H4 (cell line): ENCODE results near the gene ABCF2. TPM values are rescaled to one million over a fixed set of nuclear protein-coding genes. Genes with fewer than 3 reads are reported as not detected.

Source experiments
- DNase-seq: peaks from one replicate; pipeline ENCODE4 v3.0.0-alpha.2; 2015; ENCODE audit warnings: low spot score
- total RNA-seq: library from RNA; depleted of rRNA; stranded (reverse); fragments of >200 nt; shearing (Covaris generic); gene quantifications from 2 replicates; pipeline ENCODE4 v1.2.3, GENCODE V29; 2014; rRNA removed

The ABCF2 gene
- 88.1 and 92.4 TPM in 2 replicates for total RNA-seq

DNA sequence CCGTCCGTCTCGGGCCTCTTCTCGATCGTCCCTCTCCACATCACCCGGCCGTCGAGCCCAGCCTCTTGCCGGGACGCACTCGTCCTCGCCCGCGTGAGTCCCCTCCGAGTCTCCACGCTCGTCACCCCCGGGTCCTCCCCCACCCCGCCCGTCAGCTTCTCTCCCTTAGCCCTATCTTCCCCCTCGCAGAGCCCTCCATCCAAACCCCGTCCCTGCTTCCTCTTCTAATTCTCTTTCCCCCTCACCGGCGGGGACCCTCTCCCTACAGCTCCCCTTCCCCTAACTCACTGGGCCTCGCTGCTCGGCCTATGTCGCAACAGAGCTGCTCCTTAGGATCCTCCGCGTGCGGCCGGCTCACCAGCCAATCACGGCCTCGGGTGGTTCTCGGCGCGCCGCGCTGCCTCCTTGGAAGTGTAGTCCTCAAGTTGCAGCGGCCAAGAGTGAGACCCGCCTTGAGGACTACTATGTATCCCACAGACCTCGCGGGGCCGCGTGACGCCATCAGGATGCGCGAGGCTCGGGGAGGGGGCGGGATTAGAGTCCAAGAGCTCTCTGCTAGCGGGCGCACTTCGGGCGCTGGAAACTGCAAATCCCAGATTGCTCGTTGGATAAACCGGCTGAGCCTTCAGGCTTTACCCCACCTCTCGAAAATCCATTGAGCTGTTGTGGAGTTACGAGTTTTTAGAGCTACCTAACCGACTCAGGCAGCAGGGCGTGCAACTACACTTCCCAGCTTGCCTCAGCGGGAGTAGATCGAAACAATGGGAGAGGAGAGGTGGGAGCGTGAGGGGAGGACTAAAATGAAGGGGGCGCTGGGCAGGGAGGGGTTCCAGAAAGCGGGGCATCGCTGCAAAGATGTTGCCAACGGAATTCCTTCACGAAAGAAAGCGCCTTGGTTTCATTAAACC, at the start of gene ABCF2:
Gene ABCF2 (minus strand): TSS at position 331 of the 908 bp plus-strand sequence. CDS start 747 bp downstream, outside the sequence.
- peak; percentile 99 for DNase-seq

- no peak for DNase-seq
These were observed 49.0 kb upstream of the ABCF2 start for GRCh38 chr7:151275813-151276577.

- DNase-seq: no peak
These were observed 48.2 kb upstream of the ABCF2 start for GRCh38 chr7:151274936-151275812.

DNA sequence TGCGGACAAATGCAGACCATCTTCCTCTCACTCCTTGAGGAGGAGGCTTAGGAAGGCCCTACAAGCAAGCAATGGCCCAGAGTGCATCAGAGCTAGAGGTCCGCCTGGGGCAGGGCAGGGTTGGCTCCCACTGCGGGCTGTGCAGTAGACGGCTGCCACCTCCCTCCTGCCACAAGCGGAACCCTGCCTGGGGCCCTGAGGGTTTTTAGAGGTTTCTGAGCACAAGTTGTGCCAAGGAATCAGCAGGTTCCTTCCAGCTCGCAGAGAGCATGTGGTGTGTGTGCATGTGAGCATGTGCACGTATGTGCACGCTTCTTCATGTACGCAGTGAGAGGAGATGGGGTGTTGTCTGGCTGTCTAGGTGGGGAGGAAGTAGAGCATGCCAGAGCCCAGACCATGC, 47.4 kb upstream of the ABCF2 start:
- DNase-seq: no peak

GRCh38 chr7:151273651-151274390, 46.8 kb upstream of the ABCF2 start:
- no peak for DNase-seq

- no peak for DNase-seq
These were observed 45.9 kb upstream of the ABCF2 start for GRCh38 chr7:151272877-151273276.

- DNase-seq: no peak
These were observed 45.4 kb upstream of the ABCF2 start for GRCh38 chr7:151272405-151272804.

DNA sequence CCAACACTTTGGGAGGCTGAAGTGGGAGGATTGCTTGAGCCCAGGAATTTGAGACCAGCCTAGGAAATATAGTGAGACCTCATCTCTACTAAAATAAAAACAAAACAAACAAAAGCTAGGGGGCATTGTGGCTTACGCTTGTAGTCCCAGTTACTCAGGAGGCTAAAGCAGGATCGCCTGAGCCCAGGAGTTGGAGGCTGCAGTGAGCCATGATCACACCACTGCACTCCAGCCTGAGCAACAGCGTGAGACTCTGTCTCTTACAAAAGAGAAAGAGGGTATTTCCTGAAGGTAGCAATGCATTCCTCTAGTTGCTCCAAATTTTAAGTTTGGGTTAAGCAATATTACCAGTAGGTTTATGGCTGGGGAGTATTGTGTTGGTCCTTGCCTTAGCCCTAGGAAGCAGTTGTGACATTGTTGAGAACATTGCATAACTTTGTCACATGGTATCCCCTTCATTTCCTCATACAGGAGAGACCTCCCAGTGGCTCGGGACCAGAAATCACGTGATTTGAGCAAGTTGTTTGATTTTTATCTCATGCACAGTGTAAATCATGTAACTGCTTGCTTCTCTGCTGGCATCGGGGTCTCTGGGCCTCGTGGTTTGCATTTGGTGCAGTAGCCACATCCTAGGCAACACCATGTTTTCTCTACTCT, 44.8 kb upstream of the ABCF2 start:
- peak; percentile 79 for DNase-seq

- no peak for DNase-seq
These were observed 42.5 kb upstream of the ABCF2 start for GRCh38 chr7:151269511-151269910.

- no peak for DNase-seq
These were observed 38.4 kb upstream of the ABCF2 start for GRCh38 chr7:151265351-151265931.

- no peak for DNase-seq
These were observed 37.6 kb upstream of the ABCF2 start for GRCh38 chr7:151264615-151265014.

- DNase-seq: no peak
These were observed 34.5 kb upstream of the ABCF2 start for GRCh38 chr7:151261529-151261928.

- DNase-seq: no peak
These were observed 33.9 kb upstream of the ABCF2 start for GRCh38 chr7:151260883-151261282.

DNA sequence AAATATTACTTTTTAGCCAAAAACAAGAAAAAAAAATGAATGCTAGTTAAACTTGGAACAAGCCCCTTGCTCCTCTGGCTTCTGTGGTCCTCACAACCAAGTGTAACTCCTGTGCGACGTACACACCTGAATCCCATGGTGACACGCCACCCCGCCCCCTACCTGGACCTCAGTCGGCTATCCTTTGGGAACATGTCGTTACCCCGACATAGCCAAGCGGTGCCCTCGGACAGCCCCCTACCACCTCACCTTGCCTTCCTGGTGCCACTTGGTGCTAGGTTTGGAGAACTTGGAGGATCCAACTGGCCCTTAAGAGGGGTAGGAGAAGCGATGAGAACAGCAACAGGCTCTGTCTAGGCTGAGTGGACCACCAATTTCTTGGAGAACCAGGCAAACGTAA, 33.5 kb upstream of the ABCF2 start:
- no peak for DNase-seq

DNA sequence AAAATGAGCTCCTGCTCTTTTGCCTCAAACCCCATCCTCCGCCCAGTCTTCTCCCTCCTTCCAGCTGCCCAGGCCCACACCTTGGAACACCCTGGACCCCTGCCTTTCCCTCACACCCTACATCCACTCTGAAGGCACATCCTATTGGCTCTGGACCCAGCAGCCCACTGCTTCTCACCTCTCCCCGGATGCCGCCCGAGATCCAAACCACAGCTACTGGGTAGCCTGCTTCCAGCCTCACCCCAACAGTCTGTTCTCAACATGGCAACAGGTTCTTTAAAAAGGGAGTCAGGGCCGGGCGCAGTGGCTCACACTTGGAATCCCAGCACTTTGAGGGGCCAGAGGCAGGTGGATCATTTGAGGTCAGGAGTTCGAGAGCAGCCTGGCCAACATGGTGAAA, 31.0 kb upstream of the ABCF2 start:
- DNase-seq: no peak

DNA sequence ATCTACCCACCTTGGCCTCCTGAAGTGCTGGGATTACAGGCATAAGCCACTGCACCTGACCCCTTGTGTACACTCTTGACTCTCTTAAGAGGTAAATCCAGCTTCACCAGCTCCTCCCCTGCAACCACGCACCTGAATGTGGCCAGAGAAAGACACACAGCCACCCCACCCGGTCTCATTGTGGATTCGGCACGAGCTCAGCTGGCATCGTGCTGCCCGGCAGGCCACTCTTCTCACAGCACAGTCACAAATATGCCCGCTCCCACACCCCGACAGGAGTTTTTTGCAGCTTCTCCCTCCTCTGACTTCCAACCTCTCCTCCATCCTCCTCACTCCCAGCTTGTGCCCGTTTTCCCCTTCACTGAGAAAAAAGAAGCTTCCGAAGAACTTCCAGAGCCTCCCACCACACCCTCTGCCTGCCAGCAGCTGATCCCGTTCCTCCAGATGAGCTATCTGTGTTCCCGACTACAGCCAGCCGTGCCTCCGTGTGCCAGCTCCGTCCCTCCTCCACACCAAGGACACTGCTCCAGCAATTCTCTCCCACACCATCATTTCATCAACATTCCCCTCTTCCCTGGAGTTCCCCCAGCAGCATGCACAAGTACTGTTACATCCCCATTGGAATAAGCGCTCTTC, 29.5 kb upstream of the ABCF2 start:
- no peak for DNase-seq

GRCh38 chr7:151255390-151255789, 28.4 kb upstream of the ABCF2 start:
- no peak for DNase-seq

DNA sequence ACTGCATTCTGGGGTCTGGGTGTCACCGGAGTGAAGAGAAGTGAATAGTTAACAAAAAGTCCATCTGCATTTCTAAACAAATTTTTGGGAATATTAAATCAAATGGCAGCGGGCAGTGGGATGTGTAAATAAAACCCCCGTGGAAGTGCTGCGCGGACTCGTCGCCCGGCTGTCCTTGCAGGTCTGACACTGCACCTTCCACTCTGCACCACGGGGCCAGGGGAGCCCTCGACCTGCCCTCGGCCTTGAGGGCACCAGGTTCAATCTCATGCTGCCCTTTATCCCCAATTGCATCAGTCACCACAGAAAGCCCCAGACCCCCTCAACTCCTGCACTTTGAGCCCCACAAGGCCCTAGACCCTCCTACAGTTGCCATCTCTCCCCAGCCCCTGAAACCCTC, 27.8 kb upstream of the ABCF2 start:
- DNase-seq: no peak

DNA sequence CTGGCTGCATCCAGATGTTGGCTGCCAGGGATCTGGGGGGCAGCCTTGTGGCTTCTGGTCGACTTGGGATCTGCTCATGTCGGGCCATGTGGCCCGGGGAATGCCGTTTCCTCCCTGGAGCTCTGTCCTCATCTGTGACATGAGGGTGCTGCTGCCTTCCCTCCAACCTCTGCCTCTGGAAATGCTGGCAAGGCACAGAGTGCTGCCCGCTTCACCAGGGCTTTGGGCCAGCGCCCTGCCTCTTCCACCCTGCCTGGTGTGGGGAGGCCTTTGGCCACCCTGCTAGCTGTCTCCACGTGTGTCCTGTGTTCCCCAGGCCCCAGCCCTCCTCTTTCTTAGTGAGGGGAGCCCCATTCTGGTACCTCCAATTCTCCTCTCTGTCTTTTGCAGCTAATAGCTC, 27.3 kb upstream of the ABCF2 start:
- DNase-seq: no peak
